Activated naive CD4-positive, alpha-beta T cell treated with anti-CD3 and anti-CD28 coated beads, Interleukin-2, amount 50 U/mL, for 72 hours (primary cell): ENCODE data around the gene KRTAP21-1. TPM values are rescaled to one million over a fixed set of nuclear protein-coding genes. Genes with fewer than 3 reads are reported as not detected.
A peak's percentile ranks its signal among the peaks of the same experiment; 100 is the strongest.

Experiments
- ATAC-seq, 2 donors: fragments of 150-1000 bp; cut with Tn5 transposase; 2 replicates each; pipeline ENCODE4 v1.10.0; 2021; ENCODE audit warnings: mild to moderate bottlenecking in 2 of 2, moderate library complexity in 2 of 2
- DNase-seq, 2 donors: peaks; one replicate each; pipeline ENCODE4 v3.0.0; 2021 to 2022; ENCODE audit warnings: low spot score in 2 of 2
- H3K27ac Mint-ChIP-seq, 2 donors: one replicate each; pipeline ENCODE4 v1.8.0; 2022; ENCODE audit warnings: mild to moderate bottlenecking in 2 of 2, mixed read lengths in 2 of 2
- H3K36me3 Mint-ChIP-seq, 2 donors: one replicate each; pipeline ENCODE4 v1.8.0; 2022; ENCODE audit warnings: mixed read lengths in 2 of 2
- H3K9me3 Mint-ChIP-seq, 2 donors: one replicate each; pipeline ENCODE4 v1.8.0; 2022; ENCODE audit warnings: mixed read lengths in 2 of 2
- total RNA-seq, 2 donors: library from RNA; stranded (reverse); gene quantifications; one replicate each; pipeline ENCODE4 v1.2.3, GENCODE V29; 2022

Gene KRTAP21-1
- total RNA-seq, 2 donors from 2014 or later: not detected

GRCh38 chr21:30713766-30714165 lies 41.5 kb downstream of the KRTAP21-1 start:
- Mint-ChIP-seq H3K9me3 (peaks cover 13 to 22% of the 10 kb centered on the region in 2 donors), H3K27ac (no peak overlapping the region), H3K36me3 (peaks cover 9 to 22% of the 10 kb centered on the region in 2 donors)
- DNase-seq (no peak), ATAC-seq (no peak)

- Mint-ChIP-seq H3K36me3 (peaks cover 4 to 13% of the 10 kb centered on the region in 2 donors), H3K27ac (peak overlapping the region; percentile 35 to 87), H3K9me3 (peaks cover 5 to 14% of the 10 kb centered on the region in 2 donors)
- DNase-seq (no peak), ATAC-seq (peak; percentile 91 to 98)
Measured at GRCh38 chr21:30710499-30710898, 44.7 kb downstream of the KRTAP21-1 start.

DNA sequence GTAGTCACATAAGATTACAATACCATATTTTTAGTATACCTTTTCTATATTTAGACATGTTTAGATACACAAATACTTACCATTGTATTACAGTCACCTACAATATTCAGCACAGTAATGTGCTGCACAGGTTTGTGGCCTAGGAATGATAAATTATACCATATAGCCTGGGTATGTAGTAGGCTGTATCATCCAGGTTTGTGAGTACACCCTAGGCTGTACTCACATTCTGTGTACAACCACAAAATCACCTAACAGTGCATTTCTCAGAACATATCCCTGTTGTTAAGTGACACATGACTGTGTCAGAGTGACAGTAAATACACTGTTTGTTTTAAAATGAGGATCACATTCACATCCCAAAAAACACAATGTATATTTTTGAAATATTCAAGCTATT lies 47.8 kb downstream of the KRTAP21-1 start:
- H3K27ac Mint-ChIP-seq: no peak overlapping the region

More for the DNA sequence above, 47.8 kb downstream of the KRTAP21-1 start:
- ATAC-seq (no peak), DNase-seq (no peak)
- peaks cover 5 to 14% of the 10 kb centered on the region in 2 donors for H3K9me3 Mint-ChIP-seq
- peaks cover 4 to 13% of the 10 kb centered on the region in 2 donors for H3K36me3 Mint-ChIP-seq

Other genes with a start within 250 kb of the KRTAP21-1 start
- not detected for gene KRTAP19-6, start 213.6 kb downstream of the KRTAP21-1 start, total RNA-seq
- gene KRTAP19-7, start 194.1 kb downstream of the KRTAP21-1 start, total RNA-seq: not detected
- not detected for gene KRTAP22-2, start 165.0 kb downstream of the KRTAP21-1 start, total RNA-seq
- not detected for gene KRTAP6-3, start 163.0 kb downstream of the KRTAP21-1 start, total RNA-seq
- gene KRTAP6-2, start 156.5 kb downstream of the KRTAP21-1 start, total RNA-seq: not detected
- gene KRTAP22-1, start 154.3 kb downstream of the KRTAP21-1 start, total RNA-seq: not detected
- gene KRTAP6-1, start 141.5 kb downstream of the KRTAP21-1 start, total RNA-seq: not detected
- not detected for gene KRTAP20-1, start 139.0 kb downstream of the KRTAP21-1 start, total RNA-seq
- not detected for gene KRTAP20-4, start 134.8 kb downstream of the KRTAP21-1 start, total RNA-seq
- not detected for gene KRTAP20-2, start 120.2 kb downstream of the KRTAP21-1 start, total RNA-seq
- gene KRTAP20-3, start 112.6 kb downstream of the KRTAP21-1 start, total RNA-seq: not detected
- not detected for gene KRTAP21-3, start 36.7 kb downstream of the KRTAP21-1 start, total RNA-seq
- gene KRTAP21-2, start 8.2 kb downstream of the KRTAP21-1 start, total RNA-seq: not detected
- gene KRTAP8-1, start 57.8 kb upstream of the KRTAP21-1 start, total RNA-seq: not detected
- gene KRTAP7-1, start 74.3 kb upstream of the KRTAP21-1 start, total RNA-seq: not detected
- gene KRTAP11-1, start 126.2 kb upstream of the KRTAP21-1 start, total RNA-seq: not detected